Erythroblast (primary cell): ENCODE measurements around the gene SARS1.

ENCODE experiments used
- GATA1 ChIP-seq: IDR thresholded peaks from 2 replicates; pipeline ENCODE4 v1.6.1; 2011; ENCODE audit warnings: low read depth, mild to moderate bottlenecking, control low read depth, low read length, moderate library complexity
- POLR2A ChIP-seq: IDR thresholded peaks from 2 replicates; pipeline ENCODE4 v1.6.1; 2011; ENCODE audit warnings: mild to moderate bottlenecking, low read length

GRCh38 chr1:109263597-109264378 lies 50.1 kb downstream of the SARS1 start:
- TF ChIP-seq POLR2A = no peak
- no peak for TF ChIP-seq GATA1
